Left lung (tissue), 10 donors: ENCODE data around the gene TMEM40. TPM values are rescaled to one million over a fixed set of nuclear protein-coding genes. Genes with fewer than 3 reads are reported as not detected.

Source experiments
- ATAC-seq: fragments of 200-7000 bp; cut with Tn5 transposase; one replicate; pipeline ENCODE4 v1.9.1; 2020; ENCODE audit warnings: moderate library complexity
- DNase-seq, 4 donors: peaks; one replicate each; pipeline ENCODE4 v3.0.0-alpha.2; 2013 to 2020
- H3K27ac ChIP-seq, 2 donors: fragments of 200-600 bp; sonication (generic) in 1 of 2; one replicate each; pipeline versions ENCODE4 v1.5.0 to v1.8.0; 2020 to 2021
- H3K27me3 ChIP-seq, 2 donors: fragments of 200-600 bp; sonication (generic) in 1 of 2; one replicate each; pipeline versions ENCODE4 v1.5.0 to v1.8.0; 2020 to 2021
- H3K36me3 ChIP-seq, 2 donors: fragments of 200-600 bp; sonication (generic) in 1 of 2; one replicate each; pipeline versions ENCODE4 v1.5.0 to v1.8.0; 2020 to 2021
- H3K4me1 ChIP-seq, 2 donors: fragments of 200-600 bp; one replicate each; pipeline ENCODE4 v1.8.0; 2021
- H3K4me3 ChIP-seq, 2 donors: fragments of 200-600 bp; sonication (generic) in 1 of 2; one replicate each; pipeline versions ENCODE4 v1.5.0 to v1.8.0; 2020 to 2021; ENCODE audit warnings: mild to moderate bottlenecking in 1 of 2
- H3K9me3 ChIP-seq, 2 donors: fragments of 200-600 bp; sonication (generic) in 1 of 2; one replicate each; pipeline versions ENCODE4 v1.5.0 to v1.8.0; 2020 to 2021
- intact Hi-C, 2 donors: fragments of 100-400 bp; cut with DNase I; formaldehyde crosslinking; loops; one replicate each; pipeline versions ENCODE4 v1.11.2 to v1.14.2; 2022
- polyA plus RNA-seq, 6 donors: library from polyadenylated mRNA; unstranded; fragments of 120-200 nt; gene quantifications; one replicate each; pipeline ENCODE4 v1.2.1, GENCODE V29; 2013; ENCODE audit not compliant: insufficient read length in 6 of 6
- total RNA-seq, 2 donors: library from RNA; stranded (reverse); fragmentation: NEBNext Ultra II Directional; extraction: Animal tissue kit (Norgen Biotek cat#: 25700); gene quantifications; one replicate each; pipeline ENCODE4 v1.2.1, GENCODE V29; 2021
- TF ChIP-seq, protein P1 (sequence below), 2 donors: fragments of 200-600 bp; sonication (generic) in 1 of 2; IDR thresholded peaks; one replicate each; pipeline versions ENCODE4 v1.5.0 to v1.8.0; 2021; ENCODE audit warnings: antibody characterized with exemption in 2 of 2
- donor health status: DM: no; HTN: yes; CAD: no.
- donor health status: DM: no; HTN: no; CAD: no.

The TMEM40 gene
- total and polyA plus RNA-seq, 8 donors: 1.1 to 2.4 (median 1.5) TPM; not detected in 1

DNA sequence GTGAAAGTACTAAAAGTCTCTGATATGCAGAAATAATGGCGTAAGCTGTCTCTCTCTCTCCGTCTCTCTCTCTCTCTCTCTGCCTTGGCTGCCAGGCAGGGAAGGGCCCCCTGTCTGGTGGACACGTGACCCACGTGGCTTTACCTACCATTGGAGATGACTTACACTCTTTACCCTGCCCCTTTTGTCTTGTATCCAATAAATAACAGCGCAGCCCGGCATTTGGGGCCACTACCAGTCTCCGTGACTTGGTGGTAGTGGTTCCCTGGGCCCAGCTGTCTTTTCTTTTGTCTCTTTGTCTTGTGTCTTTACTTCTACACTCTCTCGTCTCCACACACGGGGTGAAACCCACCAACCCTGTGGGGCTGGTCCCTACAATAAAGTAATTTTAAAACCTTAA is 12.2 kb upstream of the TMEM40 start:
- ATAC-seq (no peak), DNase-seq (no peak)
- H3K4me1 ChIP-seq: no peaks in the 10 kb centered on the region
- H3K4me3 ChIP-seq: no peak overlapping the region
- no peaks in the 10 kb centered on the region for H3K36me3 ChIP-seq
- intact Hi-C loops: no loop called here
- no peaks in the 10 kb centered on the region for H3K9me3 ChIP-seq
- no peak overlapping the region for H3K27ac ChIP-seq
- TF ChIP-seq, protein P1, sequence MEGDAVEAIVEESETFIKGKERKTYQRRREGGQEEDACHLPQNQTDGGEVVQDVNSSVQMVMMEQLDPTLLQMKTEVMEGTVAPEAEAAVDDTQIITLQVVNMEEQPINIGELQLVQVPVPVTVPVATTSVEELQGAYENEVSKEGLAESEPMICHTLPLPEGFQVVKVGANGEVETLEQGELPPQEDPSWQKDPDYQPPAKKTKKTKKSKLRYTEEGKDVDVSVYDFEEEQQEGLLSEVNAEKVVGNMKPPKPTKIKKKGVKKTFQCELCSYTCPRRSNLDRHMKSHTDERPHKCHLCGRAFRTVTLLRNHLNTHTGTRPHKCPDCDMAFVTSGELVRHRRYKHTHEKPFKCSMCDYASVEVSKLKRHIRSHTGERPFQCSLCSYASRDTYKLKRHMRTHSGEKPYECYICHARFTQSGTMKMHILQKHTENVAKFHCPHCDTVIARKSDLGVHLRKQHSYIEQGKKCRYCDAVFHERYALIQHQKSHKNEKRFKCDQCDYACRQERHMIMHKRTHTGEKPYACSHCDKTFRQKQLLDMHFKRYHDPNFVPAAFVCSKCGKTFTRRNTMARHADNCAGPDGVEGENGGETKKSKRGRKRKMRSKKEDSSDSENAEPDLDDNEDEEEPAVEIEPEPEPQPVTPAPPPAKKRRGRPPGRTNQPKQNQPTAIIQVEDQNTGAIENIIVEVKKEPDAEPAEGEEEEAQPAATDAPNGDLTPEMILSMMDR (IDR thresholded peaks at IDR 0.05): no peak
- no peaks in the 10 kb centered on the region for H3K27me3 ChIP-seq

DNA sequence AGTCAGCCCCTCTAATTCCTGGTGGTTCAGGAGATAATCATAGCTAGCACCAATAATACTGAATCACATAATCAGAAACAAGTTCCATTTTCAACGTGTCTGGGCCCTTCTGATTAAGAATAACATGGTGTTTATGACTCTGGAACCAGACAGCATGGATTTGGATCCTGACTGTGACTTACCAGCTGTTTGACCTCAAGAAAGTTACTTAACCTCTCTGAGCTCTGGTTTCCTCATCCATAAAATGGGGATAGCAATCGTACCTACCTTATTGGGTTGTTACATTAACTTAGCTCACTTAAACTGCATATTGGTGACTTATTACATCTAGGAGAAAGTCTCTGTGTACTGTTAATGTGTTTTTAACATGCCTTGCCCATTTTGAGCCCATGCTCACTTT is 10.7 kb upstream of the TMEM40 start:
- no peak for ATAC-seq
- H3K27ac ChIP-seq: no peak overlapping the region
- H3K27me3 ChIP-seq: no peaks in the 10 kb centered on the region
- H3K4me3 ChIP-seq: no peak overlapping the region
- intact Hi-C loops: no loop called here
- H3K9me3 ChIP-seq: no peaks in the 10 kb centered on the region
- no peaks in the 10 kb centered on the region for H3K36me3 ChIP-seq
- no peaks in the 10 kb centered on the region for H3K4me1 ChIP-seq
- TF ChIP-seq, protein P1 (IDR thresholded peaks at IDR 0.05): no peak
- DNase-seq: no peak

GRCh38 chr3:12768579-12769527 is 9.8 kb upstream of the TMEM40 start:
- no peak overlapping the region for H3K27ac ChIP-seq
- intact Hi-C loops: no loop called here
- ATAC-seq: peak; percentile 77
- DNase-seq: peak in 2 of 4 donors; percentile 36 to 43
- H3K9me3 ChIP-seq: no peaks in the 10 kb centered on the region
- no peaks in the 10 kb centered on the region for H3K27me3 ChIP-seq
- H3K36me3 ChIP-seq: no peaks in the 10 kb centered on the region
- H3K4me1 ChIP-seq: no peaks in the 10 kb centered on the region
- H3K4me3 ChIP-seq: no peak overlapping the region
- TF ChIP-seq, protein P1 (IDR thresholded peaks at IDR 0.05): no peak

DNA sequence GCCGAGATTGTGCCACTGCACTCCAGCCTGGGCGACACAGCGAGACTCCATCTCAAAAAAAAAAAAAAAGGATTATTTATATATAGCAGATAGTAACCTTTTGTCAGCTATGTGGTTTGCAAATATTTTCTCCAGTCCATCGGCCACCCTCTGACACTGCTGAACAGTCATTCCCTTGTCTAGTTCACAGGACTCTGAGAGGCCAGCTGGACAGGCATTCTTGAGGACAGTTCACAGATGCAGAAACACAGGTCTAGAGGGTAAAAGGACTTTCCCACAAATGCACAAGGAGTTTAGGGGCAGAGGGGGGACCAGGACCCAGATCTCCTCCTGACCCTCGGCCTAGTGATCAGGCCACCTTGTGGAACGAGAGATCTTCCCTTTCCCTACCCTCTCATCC is 7.5 kb upstream of the TMEM40 start:
- Histone ChIP-seq H3K4me1 (no peaks in the 10 kb centered on the region), H3K4me3 (no peak overlapping the region), H3K27ac (no peak overlapping the region), H3K9me3 (no peaks in the 10 kb centered on the region), H3K36me3 (no peaks in the 10 kb centered on the region), H3K27me3 (no peaks in the 10 kb centered on the region)
- TF ChIP-seq, protein P1 (IDR thresholded peaks at IDR 0.05): no peak
- DNase-seq: no peak
- no peak for ATAC-seq
- intact Hi-C loops: no loop called here

DNA sequence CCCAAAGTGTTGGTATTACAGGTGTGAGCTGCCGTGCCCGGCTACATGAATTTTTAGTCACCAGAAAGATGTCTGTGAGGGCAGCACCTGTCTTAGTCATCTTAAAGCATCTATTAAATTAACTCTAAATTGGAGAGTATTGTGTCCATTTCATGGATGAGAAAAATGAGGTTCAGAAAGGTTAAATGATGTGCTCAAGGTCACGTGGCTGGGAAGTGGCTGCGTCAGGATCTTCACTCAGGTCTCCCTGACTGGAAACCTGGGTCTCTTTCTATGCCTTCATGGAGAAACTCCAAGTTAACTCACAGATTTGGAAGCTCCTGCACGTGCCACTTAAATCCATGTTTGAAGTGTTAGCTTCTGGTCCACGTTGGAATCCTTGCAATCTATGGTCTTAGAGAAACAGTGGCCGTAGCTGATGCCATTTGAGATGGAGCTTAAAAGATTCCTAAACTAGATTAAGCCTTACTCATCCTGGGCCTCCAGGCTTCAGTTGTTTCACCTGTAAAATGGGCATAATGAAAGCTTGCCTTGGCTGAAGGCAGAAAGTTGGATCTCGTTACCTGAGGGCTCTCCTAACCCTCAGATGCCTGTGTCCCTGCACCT is 5.2 kb upstream of the TMEM40 start:
- Histone ChIP-seq H3K27ac (no peak overlapping the region), H3K9me3 (no peaks in the 10 kb centered on the region), H3K4me1 (no peaks in the 10 kb centered on the region), H3K4me3 (no peak overlapping the region), H3K36me3 (no peaks in the 10 kb centered on the region), H3K27me3 (no peaks in the 10 kb centered on the region)
- DNase-seq (no peak), ATAC-seq (no peak)
- TF ChIP-seq, protein P1 (IDR thresholded peaks at IDR 0.05): no peak
- intact Hi-C loops: no loop called here
